Left lung (tissue), 10 donors: ENCODE results near the gene KIZ. TPM values are rescaled to one million over a fixed set of nuclear protein-coding genes. Genes with fewer than 3 reads are reported as not detected.

Experiments
- ATAC-seq: fragments of 200-7000 bp; cut with Tn5 transposase; one replicate; pipeline ENCODE4 v1.9.1; 2020; ENCODE audit warnings: moderate library complexity
- DNase-seq, 4 donors: peaks; one replicate each; pipeline ENCODE4 v3.0.0-alpha.2; 2013 to 2020
- H3K27ac ChIP-seq, 2 donors: fragments of 200-600 bp; sonication (generic) in 1 of 2; one replicate each; pipeline versions ENCODE4 v1.5.0 to v1.8.0; 2020 to 2021
- H3K27me3 ChIP-seq, 2 donors: fragments of 200-600 bp; sonication (generic) in 1 of 2; one replicate each; pipeline versions ENCODE4 v1.5.0 to v1.8.0; 2020 to 2021
- H3K36me3 ChIP-seq, 2 donors: fragments of 200-600 bp; sonication (generic) in 1 of 2; one replicate each; pipeline versions ENCODE4 v1.5.0 to v1.8.0; 2020 to 2021
- H3K4me1 ChIP-seq, 2 donors: fragments of 200-600 bp; one replicate each; pipeline ENCODE4 v1.8.0; 2021
- H3K4me3 ChIP-seq, 2 donors: fragments of 200-600 bp; sonication (generic) in 1 of 2; one replicate each; pipeline versions ENCODE4 v1.5.0 to v1.8.0; 2020 to 2021; ENCODE audit warnings: mild to moderate bottlenecking in 1 of 2
- H3K9me3 ChIP-seq, 2 donors: fragments of 200-600 bp; sonication (generic) in 1 of 2; one replicate each; pipeline versions ENCODE4 v1.5.0 to v1.8.0; 2020 to 2021
- intact Hi-C, 2 donors: fragments of 100-400 bp; cut with DNase I; formaldehyde crosslinking; loops; one replicate each; pipeline versions ENCODE4 v1.11.2 to v1.14.2; 2022
- polyA plus RNA-seq, 6 donors: library from polyadenylated mRNA; unstranded; fragments of 120-200 nt; gene quantifications; one replicate each; pipeline ENCODE4 v1.2.1, GENCODE V29; 2013; ENCODE audit not compliant: insufficient read length in 6 of 6
- total RNA-seq, 2 donors: library from RNA; stranded (reverse); fragmentation: NEBNext Ultra II Directional; extraction: Animal tissue kit (Norgen Biotek cat#: 25700); gene quantifications; one replicate each; pipeline ENCODE4 v1.2.1, GENCODE V29; 2021
- TF ChIP-seq, protein P1 (sequence below), 2 donors: fragments of 200-600 bp; sonication (generic) in 1 of 2; IDR thresholded peaks; one replicate each; pipeline versions ENCODE4 v1.5.0 to v1.8.0; 2021; ENCODE audit warnings: antibody characterized with exemption in 2 of 2
- donor health status: DM: no; HTN: yes; CAD: no.
- donor health status: DM: no; HTN: no; CAD: no.

The KIZ gene
- total and polyA plus RNA-seq, 8 donors, result 10.4 to 30.6 (median 25.2) TPM

DNA sequence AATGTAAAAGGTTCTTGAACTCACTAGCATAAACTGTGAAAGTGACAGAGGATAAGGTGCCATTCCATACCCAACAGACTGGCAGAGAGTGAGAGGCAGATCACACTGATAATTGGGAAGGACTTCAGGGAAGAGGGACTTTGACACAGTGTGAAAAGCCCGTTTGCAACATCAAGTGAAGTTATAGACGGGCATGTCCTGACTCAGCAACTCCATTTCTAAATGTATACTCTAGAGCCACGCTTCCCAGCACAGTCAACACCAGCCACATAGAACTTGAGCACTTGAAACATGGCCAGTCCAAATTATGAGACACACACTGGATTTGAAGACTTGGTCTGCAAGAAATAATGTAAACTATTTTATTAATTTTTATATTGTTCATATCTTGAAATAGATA is 131.3 kb downstream of the KIZ start:
- intact Hi-C loops, result no loop called here
- Histone ChIP-seq H3K27ac (no peak overlapping the region), H3K9me3 (no peaks in the 10 kb centered on the region), H3K4me1 (no peaks in the 10 kb centered on the region), H3K4me3 (no peak overlapping the region), H3K36me3 (no peaks in the 10 kb centered on the region), H3K27me3 (no peaks in the 10 kb centered on the region)
- DNase-seq (no peak), ATAC-seq (no peak)
- TF ChIP-seq, protein P1, sequence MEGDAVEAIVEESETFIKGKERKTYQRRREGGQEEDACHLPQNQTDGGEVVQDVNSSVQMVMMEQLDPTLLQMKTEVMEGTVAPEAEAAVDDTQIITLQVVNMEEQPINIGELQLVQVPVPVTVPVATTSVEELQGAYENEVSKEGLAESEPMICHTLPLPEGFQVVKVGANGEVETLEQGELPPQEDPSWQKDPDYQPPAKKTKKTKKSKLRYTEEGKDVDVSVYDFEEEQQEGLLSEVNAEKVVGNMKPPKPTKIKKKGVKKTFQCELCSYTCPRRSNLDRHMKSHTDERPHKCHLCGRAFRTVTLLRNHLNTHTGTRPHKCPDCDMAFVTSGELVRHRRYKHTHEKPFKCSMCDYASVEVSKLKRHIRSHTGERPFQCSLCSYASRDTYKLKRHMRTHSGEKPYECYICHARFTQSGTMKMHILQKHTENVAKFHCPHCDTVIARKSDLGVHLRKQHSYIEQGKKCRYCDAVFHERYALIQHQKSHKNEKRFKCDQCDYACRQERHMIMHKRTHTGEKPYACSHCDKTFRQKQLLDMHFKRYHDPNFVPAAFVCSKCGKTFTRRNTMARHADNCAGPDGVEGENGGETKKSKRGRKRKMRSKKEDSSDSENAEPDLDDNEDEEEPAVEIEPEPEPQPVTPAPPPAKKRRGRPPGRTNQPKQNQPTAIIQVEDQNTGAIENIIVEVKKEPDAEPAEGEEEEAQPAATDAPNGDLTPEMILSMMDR (IDR thresholded peaks at IDR 0.05), result no peak

DNA sequence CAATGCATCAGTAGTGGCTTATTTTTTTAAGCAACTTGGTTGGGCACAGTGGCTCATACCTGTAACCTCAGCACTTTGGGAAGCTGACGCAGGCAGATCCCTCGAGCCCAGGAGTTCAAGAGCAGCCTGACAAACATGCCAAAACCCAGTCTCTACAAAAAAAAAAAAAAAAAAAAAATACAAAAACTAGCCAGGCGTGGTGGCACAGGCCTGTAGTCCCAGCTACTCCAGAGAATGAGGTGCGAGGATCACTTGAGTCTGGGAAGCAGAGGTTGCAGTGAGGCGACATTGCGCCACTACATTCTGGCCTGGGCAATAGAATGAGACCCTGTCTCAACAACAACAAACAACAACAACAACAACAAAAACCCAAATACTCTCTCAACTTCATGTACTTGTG is 132.5 kb downstream of the KIZ start:
- no peak overlapping the region for H3K4me3 ChIP-seq
- no peaks in the 10 kb centered on the region for H3K36me3 ChIP-seq
- no peaks in the 10 kb centered on the region for H3K9me3 ChIP-seq
- H3K27me3 ChIP-seq, result no peaks in the 10 kb centered on the region
- intact Hi-C loops, result no loop called here
- DNase-seq, result no peak
- TF ChIP-seq, protein P1 (IDR thresholded peaks at IDR 0.05), result no peak
- no peaks in the 10 kb centered on the region for H3K4me1 ChIP-seq
- ATAC-seq, result no peak
- no peak overlapping the region for H3K27ac ChIP-seq

DNA sequence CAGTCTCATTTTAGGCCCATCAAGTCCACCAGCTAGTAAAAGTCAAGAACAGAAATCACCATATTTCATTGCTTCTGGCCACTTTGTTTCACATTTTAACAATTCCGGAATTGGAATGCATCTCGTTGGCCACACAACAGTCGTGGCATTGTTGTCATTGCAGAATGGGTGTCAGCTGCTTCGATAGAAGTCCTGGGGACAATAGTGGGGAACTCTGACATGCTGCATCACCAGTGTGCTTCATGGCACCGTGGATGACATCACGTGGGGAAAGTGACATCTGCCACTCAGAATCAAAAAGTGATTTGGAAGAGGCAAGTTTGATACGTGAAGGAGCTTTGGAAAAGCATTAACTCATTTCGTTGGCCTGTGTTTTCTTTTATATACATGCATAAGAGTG is 133.5 kb downstream of the KIZ start:
- TF ChIP-seq, protein P1 (IDR thresholded peaks at IDR 0.05), result no peak
- no peak for ATAC-seq
- Histone ChIP-seq H3K4me1 (no peaks in the 10 kb centered on the region), H3K9me3 (no peaks in the 10 kb centered on the region), H3K27ac (no peak overlapping the region), H3K36me3 (no peaks in the 10 kb centered on the region), H3K27me3 (no peaks in the 10 kb centered on the region), H3K4me3 (no peak overlapping the region)
- DNase-seq, result no peak
- intact Hi-C loops, result no loop called here

DNA sequence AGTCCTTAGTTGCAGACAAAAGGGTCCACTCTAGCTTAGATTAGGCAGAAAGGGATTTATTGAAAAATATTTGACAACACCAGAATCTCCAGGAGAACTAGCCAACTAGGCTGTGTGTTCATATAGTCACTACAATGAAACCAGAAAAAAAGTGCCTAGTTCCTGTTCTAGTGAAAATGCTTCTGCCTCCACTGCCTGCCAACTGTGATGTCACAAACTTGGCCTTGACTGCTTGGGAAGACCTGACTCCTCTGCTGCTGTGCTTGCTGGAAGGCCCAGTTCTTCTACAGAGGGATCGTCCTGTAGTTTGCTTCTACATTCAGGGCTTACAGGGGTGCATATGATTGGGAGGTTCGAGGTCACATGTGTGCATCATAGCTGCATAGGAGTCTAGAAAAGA is 136.9 kb downstream of the KIZ start:
- DNase-seq (peak in 1 of 4 donors; percentile 13), ATAC-seq (no peak)
- H3K36me3 ChIP-seq, result no peaks in the 10 kb centered on the region
- H3K27ac ChIP-seq, result no peak overlapping the region
- H3K4me3 ChIP-seq, result no peak overlapping the region
- no peaks in the 10 kb centered on the region for H3K27me3 ChIP-seq
- H3K9me3 ChIP-seq, result no peaks in the 10 kb centered on the region
- TF ChIP-seq, protein P1 (IDR thresholded peaks at IDR 0.05), result no peak
- no peaks in the 10 kb centered on the region for H3K4me1 ChIP-seq
- intact Hi-C loops, result no loop called here

DNA sequence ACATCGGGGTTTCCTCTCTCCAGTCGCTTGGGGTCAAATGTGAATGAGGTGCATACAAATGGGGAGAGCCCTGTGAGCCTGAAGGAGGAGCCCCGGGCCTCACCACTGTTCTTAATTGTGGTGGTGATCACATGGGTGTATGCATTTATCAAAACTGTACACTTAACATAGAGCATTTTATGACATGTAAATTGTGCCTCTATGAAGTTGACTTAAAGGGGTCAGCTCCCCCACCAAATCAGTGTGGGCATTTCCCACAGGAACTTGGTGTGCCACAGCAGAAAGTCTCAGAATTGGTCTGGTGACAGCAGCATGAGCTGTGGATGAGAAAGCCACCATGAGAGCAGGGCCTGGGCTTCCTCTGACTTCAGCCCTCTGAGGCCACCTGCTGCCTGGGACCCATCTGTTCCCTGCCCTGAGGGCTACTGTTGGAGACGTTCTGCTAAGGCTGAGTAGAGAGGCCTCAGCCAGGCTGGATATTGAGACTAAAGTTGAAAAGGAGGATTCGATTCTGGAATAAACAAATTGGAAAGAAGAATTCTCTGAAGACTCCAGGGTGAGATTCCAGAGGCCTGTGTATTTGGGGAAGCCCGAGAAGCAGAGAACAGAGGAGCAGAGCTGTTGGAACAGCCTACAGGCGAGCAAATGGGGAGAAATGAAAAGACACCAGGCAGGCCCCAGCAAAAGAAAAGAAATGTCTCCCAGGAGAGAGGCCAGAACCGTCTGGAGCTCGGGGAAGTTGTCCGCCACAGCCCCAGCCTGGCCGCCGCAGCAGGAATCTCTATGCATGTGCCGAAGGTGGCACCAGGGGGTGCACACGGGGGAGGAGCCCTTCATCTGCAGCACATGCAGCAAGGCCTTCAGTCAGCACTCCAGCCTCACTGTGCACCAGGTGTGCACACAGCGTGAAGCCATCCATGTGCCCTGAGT is 139.6 kb downstream of the KIZ start:
- ATAC-seq (no peak), DNase-seq (no peak)
- Histone ChIP-seq H3K4me3 (no peak overlapping the region), H3K4me1 (no peaks in the 10 kb centered on the region), H3K9me3 (no peaks in the 10 kb centered on the region), H3K36me3 (no peaks in the 10 kb centered on the region), H3K27ac (no peak overlapping the region), H3K27me3 (no peaks in the 10 kb centered on the region)
- TF ChIP-seq, protein P1 (IDR thresholded peaks at IDR 0.05), result no peak
- intact Hi-C loops, result no loop called here
